ENCODE data around the gene KLHL22. TPM values are rescaled to one million over a fixed set of nuclear protein-coding genes. Genes with fewer than 3 reads are reported as not detected.
A peak's percentile ranks its signal among the peaks of the same experiment; 100 is the strongest.
"Not testable (repeated sequence)": the region's sequence is repeated elsewhere in the genome, so short reads cannot be mapped to it uniquely, and the experiment has no call there.

Gene KLHL22
- total RNA-seq, 1 experiment from 2014 or later, result 14.8 TPM

DNA sequence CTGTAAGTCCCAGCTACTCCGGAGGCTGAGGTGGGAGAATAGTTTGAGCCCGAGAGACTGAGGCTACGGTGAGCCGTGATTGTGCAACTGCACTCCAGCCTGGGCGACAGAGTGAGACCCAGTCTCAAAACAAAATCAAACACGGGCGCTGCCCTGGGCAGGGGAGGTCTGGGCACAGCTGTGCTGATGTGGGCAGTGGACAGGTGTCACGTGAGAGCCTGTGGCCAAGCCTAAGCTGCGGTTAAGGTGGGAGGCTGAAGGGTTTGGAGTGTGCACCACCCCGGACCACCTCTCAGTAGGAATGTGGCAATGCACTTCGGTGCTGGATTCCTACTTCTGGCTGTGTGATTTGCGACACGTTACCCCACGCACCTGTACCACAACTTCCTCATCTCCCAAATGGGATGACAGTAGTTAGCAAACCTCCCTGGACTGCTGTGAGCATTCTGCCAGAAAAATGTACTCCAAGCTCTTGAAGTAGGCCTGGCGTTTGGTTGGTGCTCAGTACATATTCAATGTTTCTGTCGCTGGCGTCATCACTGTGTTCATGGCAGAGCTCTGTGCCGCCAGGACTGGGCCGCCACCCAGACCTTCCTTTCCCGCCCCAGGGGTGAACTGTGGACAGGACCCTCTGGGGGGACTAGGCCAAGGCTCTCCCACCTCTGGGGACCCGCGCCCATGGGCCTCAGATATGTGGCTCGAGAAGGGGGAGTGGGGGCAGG is 102.5 kb downstream of the KLHL22 start:
- peak overlapping the region; percentile 96 for H3K4me2 ChIP-seq (ENCODE audit: low read length)
- H3K79me2 ChIP-seq (ENCODE audit: low read length), result peaks cover 36% of the 10 kb centered on the region
- H3K27ac ChIP-seq (ENCODE audit: low read length), result no peak overlapping the region
- no peaks in the 10 kb centered on the region for H3K36me3 ChIP-seq (ENCODE audit: low read depth, low read length)
- CTCF ChIA-PET, result no interaction called here
- POLR2A ChIA-PET (ENCODE audit: unreplicated experiment), result no interaction called here
- intact Hi-C loops (cut with micrococcal nuclease), result no loop called here
- no peaks in the 10 kb centered on the region for H3K27me3 ChIP-seq (ENCODE audit: low read length)
- TSS peak; percentile 96 for BruUV-seq (replicated peaks)
- H3K9me3 ChIP-seq (ENCODE audit: low read length), result no peaks in the 10 kb centered on the region
- peak overlapping the region; percentile 87 for H3K9ac ChIP-seq (ENCODE audit: low read length)
- DNase-seq (no peak), ATAC-seq (no peak)
- H3F3A ChIP-seq (ENCODE audit: low read length, unreplicated experiment), result no peaks in the 10 kb centered on the region
- TF ChIP-seq EZH2 (IDR thresholded peaks at IDR 0.05; ENCODE audit: low read length, unreplicated experiment) (no peak), EZH2phosphoT487 (IDR thresholded peaks at IDR 0.05; ENCODE audit: borderline replicate concordance, low read length) (no peak)
- TF ChIP-seq, protein P1, sequence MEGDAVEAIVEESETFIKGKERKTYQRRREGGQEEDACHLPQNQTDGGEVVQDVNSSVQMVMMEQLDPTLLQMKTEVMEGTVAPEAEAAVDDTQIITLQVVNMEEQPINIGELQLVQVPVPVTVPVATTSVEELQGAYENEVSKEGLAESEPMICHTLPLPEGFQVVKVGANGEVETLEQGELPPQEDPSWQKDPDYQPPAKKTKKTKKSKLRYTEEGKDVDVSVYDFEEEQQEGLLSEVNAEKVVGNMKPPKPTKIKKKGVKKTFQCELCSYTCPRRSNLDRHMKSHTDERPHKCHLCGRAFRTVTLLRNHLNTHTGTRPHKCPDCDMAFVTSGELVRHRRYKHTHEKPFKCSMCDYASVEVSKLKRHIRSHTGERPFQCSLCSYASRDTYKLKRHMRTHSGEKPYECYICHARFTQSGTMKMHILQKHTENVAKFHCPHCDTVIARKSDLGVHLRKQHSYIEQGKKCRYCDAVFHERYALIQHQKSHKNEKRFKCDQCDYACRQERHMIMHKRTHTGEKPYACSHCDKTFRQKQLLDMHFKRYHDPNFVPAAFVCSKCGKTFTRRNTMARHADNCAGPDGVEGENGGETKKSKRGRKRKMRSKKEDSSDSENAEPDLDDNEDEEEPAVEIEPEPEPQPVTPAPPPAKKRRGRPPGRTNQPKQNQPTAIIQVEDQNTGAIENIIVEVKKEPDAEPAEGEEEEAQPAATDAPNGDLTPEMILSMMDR (conservative IDR thresholded peaks at IDR 0.05; ENCODE audit: low read depth, low read length), result no peak
- H2AFZ ChIP-seq (ENCODE audit: low read length), result peak overlapping the region; percentile 99
- H3K9me2 ChIP-seq (replicated peaks; ENCODE audit: low read length), result no peaks in the 10 kb centered on the region
- peaks cover 18% of the 10 kb centered on the region for H3K4me1 ChIP-seq (ENCODE audit: insufficient read depth, low read length)
- no peaks in the 10 kb centered on the region for H4K20me1 ChIP-seq (ENCODE audit: low read length)
- peak overlapping the region; percentile 90 for H3K4me3 ChIP-seq (ENCODE audit: low read length)

DNA sequence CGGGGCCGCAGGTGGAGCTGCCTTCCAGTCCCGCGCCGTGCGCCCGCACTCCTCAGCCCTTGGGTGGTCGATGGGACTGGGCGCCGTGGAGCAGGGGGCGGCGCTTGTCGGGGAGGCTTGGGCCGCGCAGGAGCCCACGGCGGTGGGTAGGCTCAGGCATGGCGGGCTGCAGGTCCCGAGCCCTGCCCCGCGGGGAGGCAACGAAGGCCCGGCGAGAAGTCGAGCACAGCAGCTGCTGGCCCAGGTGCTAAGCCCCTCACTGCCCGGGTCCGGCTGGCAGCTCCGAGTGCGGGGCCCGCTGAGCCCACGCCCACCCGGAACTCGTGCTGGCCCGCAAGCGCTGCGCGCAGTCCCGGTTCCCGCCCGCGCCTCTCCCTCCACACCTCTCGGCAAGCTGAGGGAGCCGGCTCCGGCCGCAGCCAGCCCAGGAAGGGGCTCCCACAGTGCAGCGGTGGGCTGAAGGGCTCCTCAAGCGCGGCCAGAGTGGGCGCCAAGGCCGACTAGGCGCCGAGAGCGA is 103.2 kb downstream of the KLHL22 start:
- intact Hi-C loops (cut with micrococcal nuclease); H3K36me3 ChIP-seq (ENCODE audit: low read depth, low read length); H4K20me1 ChIP-seq (ENCODE audit: low read length); BruUV-seq (replicated peaks); H2AFZ ChIP-seq (ENCODE audit: low read length); H3K27ac ChIP-seq (ENCODE audit: low read length); H3K4me3 ChIP-seq (ENCODE audit: low read length); H3K9me3 ChIP-seq (ENCODE audit: low read length); H3K27me3 ChIP-seq (ENCODE audit: low read length); CTCF ChIA-PET; H3K9me2 ChIP-seq (replicated peaks; ENCODE audit: low read length); H3F3A ChIP-seq (ENCODE audit: low read length, unreplicated experiment); H3K4me2 ChIP-seq (ENCODE audit: low read length); ATAC-seq; H3K9ac ChIP-seq (ENCODE audit: low read length); POLR2A ChIA-PET (ENCODE audit: unreplicated experiment); DNase-seq: not testable (repeated sequence)
- Histone ChIP-seq H3K79me2 (ENCODE audit: low read length) (peaks cover 31% of the 10 kb centered on the region), H3K4me1 (ENCODE audit: insufficient read depth, low read length) (peaks cover 18% of the 10 kb centered on the region)

Other genes with a start within 250 kb of the KLHL22 start
- gene RTN4R, start 227.5 kb downstream of the KLHL22 start, total RNA-seq (2014; rRNA removed), result 10.4 and 12.2 TPM in 2 replicates
- gene DGCR6L, start 175.7 kb downstream of the KLHL22 start, total RNA-seq (2014; rRNA removed), result 78.1 and 84.8 TPM in 2 replicates
- gene ZNF74, start 101.6 kb downstream of the KLHL22 start, total RNA-seq (2014; rRNA removed), result 11.1 and 18.5 TPM in 2 replicates
- 2.7 and 5.4 TPM in 2 replicates for gene SCARF2, start 58.0 kb downstream of the KLHL22 start, total RNA-seq (2014; rRNA removed)
- gene MED15, start 11.8 kb upstream of the KLHL22 start, total RNA-seq (2014; rRNA removed), result 55.9 and 71.3 TPM in 2 replicates

Measured in PC-3 (cell line).